HCT116 (cell line): ENCODE results near the gene CDYL2.

ENCODE experiments used
- JUND ChIP-seq: IDR thresholded peaks from 2 replicates; pipeline ENCODE4 v1.6.1; 2012
- TF ChIP-seq, protein P1 (sequence below), 3 experiments: fragments of 200-600 bp in 1 of 3; sonication (generic) in 1 of 3; IDR thresholded peaks in 2 of 3; conservative IDR thresholded peaks in 1 of 3; 2 replicates each; pipeline ENCODE4 v1.5.1; 2012 to 2017; ENCODE audit warnings: low read depth in 2 of 3, low read length in 2 of 3, antibody characterized with exemption in 1 of 3, borderline replicate concordance in 1 of 3, control low read depth in 1 of 3, mild to moderate bottlenecking in 1 of 3, mixed read lengths in 1 of 3, mixed run types in 1 of 3, moderate library complexity in 1 of 3; ENCODE audit not compliant: insufficient read depth in 1 of 3

DNA sequence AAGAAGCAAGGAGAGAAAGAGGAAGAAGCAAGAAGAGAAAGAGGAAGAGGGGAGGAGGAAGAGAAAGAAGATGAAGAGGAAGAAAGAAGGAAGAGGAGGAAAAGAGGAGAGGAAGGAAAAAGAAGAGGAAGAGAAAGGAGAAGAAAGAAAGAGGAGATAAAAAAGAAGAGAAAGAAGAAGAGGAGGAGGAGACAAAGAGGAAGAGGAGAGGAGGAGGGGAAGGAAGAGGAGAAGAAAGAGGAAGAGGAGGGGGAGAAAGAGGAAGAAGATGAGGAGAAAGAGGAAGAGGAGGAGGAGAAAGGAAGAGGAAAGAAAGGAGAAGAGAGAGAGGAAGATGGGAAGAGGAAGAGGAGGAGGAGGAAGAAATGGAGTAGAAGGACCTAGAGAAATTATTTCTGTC lies 80.4 kb downstream of the CDYL2 start:
- no peak for TF ChIP-seq JUND
- TF ChIP-seq, protein P1, sequence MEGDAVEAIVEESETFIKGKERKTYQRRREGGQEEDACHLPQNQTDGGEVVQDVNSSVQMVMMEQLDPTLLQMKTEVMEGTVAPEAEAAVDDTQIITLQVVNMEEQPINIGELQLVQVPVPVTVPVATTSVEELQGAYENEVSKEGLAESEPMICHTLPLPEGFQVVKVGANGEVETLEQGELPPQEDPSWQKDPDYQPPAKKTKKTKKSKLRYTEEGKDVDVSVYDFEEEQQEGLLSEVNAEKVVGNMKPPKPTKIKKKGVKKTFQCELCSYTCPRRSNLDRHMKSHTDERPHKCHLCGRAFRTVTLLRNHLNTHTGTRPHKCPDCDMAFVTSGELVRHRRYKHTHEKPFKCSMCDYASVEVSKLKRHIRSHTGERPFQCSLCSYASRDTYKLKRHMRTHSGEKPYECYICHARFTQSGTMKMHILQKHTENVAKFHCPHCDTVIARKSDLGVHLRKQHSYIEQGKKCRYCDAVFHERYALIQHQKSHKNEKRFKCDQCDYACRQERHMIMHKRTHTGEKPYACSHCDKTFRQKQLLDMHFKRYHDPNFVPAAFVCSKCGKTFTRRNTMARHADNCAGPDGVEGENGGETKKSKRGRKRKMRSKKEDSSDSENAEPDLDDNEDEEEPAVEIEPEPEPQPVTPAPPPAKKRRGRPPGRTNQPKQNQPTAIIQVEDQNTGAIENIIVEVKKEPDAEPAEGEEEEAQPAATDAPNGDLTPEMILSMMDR (IDR thresholded peaks at IDR 0.05 in 2 of 3, conservative IDR thresholded peaks at IDR 0.05 in 1 of 3; ENCODE audit: borderline replicate concordance in 1 of 3, insufficient read depth in 1 of 3, low read depth in 2 of 3, low read length in 2 of 3): no peak
